Epithelial cell of prostate (primary cell): Measurements from ENCODE around the gene MKRN2.
"Not testable (repeated sequence)": the region's sequence is repeated elsewhere in the genome, so short reads cannot be mapped to it uniquely, and the experiment has no call there.

Experiments
- DNase-seq: peaks from one replicate; pipeline ENCODE4 v3.0.0-alpha.2; 2011; ENCODE audit warnings: low read depth, low spot score
- H3K27ac ChIP-seq: fragments of 450-650 bp; 2 replicates; pipeline ENCODE4 v1.5.1; 2017; ENCODE audit warnings: mild to moderate bottlenecking

Gene MKRN2

DNA sequence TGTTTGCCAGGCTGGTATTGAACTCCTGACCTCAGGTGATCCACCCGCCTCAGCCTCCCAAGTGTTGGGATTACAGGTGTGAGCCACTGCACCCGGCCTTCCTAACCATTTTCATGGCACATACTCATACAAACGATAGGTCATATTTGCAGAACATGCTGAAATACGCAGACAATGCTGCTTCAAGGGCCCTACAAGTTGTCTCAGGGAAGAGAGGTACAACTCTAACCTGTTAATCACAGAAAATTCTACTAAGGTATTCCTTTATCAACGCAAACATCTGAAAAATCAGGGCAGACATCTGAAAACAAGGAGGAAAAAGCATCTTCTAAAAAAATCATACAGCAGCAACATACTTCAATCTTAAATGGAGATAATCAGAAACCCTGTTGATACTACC, 67.2 kb downstream of the MKRN2 start:
- no peak overlapping the region for H3K27ac ChIP-seq
- DNase-seq = no peak

GRCh38 chr3:12624964-12625363, 68.1 kb downstream of the MKRN2 start:
- not testable (repeated sequence) for DNase-seq, H3K27ac ChIP-seq

- H3K27ac ChIP-seq = no peak overlapping the region
- DNase-seq = no peak
Measured at GRCh38 chr3:12627370-12627769, 70.5 kb downstream of the MKRN2 start.

DNA sequence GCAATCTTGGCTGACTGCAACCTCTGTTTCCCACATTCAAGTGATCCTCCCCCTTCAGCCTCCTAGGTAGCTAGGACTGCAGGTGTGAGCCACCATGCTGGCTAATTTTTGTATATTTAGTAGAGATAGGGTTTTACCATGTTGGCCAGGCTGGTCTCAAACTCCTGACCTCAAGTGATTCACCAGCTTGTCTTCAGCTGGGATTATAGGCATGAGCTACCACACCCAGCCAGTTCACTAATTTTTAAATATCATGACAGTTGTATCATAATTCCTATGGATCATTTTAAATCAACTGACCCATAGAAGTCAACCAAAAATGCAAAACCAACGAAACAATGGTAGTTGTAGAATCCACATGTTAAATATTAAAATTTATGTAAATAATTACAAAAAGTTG, 71.9 kb downstream of the MKRN2 start:
- no peak overlapping the region for H3K27ac ChIP-seq
- DNase-seq = no peak

DNA sequence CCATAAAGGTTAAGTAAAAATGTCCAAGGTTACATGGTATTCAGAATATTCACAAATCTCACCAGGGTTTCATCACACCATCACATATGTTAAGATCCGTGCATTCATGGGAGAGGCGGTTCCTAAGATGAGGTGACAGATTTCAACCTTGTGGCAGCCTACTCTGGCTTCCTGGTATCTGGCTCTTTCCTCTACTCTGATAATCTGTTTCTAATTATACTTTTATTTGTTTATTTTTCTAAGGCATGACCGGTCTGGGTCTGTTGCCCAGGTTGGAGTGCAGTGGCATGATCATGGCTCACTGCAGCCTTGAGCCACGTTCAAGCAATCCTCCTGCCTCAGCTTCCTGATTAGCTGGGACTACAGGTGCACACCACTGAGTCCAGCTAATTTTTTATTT, 72.7 kb downstream of the MKRN2 start:
- peak overlapping the region; percentile 22 for H3K27ac ChIP-seq
- no peak for DNase-seq

DNA sequence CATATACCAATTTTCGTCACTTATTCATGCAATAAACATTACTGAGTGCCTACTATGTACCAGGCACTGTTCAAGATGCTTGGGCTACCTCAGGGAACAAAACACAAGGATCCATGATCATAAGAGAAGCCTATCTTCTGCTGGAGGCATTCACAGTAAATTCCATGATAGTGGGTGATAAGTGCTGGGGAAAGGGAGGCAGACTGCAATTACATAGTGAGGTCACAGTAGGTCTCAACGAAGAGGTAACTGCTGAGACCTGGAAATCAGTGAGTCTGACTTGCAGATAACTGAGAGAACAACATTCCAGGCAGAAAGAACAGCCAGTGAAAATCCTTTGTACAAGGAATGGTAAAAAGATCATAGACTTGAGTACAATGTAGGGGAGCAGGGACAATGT, 73.4 kb downstream of the MKRN2 start:
- no peak for DNase-seq
- H3K27ac ChIP-seq = no peak overlapping the region

DNA sequence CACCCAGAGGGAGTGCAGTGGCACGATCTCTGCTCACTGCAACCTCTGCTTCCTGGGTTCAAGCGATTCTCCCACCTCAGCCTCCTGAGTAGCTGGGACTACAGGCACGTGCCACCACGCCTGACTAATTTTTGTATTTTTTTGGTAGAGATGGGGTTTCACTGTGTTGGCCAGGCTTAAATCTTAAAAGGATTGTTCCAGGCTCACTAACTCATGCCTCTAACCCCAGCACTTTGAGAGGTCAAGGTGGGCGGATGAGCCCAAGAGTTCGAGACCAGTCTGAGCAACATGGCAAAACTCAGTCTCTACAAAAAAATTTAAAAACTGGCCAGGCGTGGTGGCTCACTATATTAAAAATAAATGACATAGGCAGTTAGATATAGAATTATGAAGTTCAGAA, 74.0 kb downstream of the MKRN2 start:
- H3K27ac ChIP-seq, DNase-seq: not testable (repeated sequence)

- no peak overlapping the region for H3K27ac ChIP-seq
- DNase-seq = no peak
Measured at GRCh38 chr3:12632523-12632922, 75.6 kb downstream of the MKRN2 start.

GRCh38 chr3:12633108-12633507, 76.2 kb downstream of the MKRN2 start:
- H3K27ac ChIP-seq = no peak overlapping the region
- no peak for DNase-seq
